ENCODE results near the gene DNLZ.

The DNLZ gene

DNA sequence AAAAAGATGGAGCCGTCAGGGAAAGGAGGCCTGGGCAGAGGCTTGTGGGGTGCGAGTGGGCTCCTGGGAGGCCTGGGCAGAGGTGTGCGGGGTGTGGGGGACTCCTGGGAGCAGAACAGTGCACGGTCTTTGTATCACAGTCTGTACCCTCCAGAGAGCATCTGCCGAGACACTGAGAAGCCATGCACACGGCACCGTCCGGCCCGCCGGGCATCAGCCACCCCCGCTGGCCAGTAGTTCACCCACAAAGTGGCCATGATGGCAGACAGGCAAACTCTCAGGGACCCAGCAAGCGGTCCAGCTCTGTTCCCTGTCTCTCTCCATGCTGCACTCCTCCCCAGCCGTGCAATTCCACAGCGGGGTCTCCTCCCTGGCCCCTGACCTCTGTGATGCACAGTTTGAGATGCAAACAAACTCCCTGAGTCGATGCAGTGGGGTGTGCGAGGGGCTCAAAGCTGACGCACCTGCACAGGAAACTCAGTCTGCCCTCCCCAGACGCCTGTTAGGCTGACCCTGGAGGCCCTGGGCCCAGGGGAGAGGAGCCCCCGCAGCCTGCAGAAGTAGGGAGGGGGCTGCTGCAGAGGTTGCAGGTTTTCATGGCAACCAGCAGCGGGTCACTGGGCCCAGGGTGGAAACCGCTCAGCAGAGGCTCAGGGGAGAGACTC lies 45.3 kb downstream of the DNLZ start:
- H3K4me3 ChIP-seq (ENCODE audit: insufficient read depth, low read depth, low read length, poor library complexity, severe bottlenecking) = no peak overlapping the region
- DNase-seq = no peak
- no peaks in the 10 kb centered on the region for H3K36me3 ChIP-seq (ENCODE audit: control insufficient read depth, insufficient read depth, low read length)
- no peaks in the 10 kb centered on the region for H3K27me3 ChIP-seq (replicated peaks; ENCODE audit: control insufficient read depth, insufficient read depth, low read length, poor library complexity, severe bottlenecking)
- H3K27ac ChIP-seq (ENCODE audit: insufficient read depth, low read length, poor library complexity, severe bottlenecking) = no peak overlapping the region
- H3K4me1 ChIP-seq (ENCODE audit: control insufficient read depth, insufficient read depth, low read length, poor library complexity, severe bottlenecking) = no peaks in the 10 kb centered on the region
- no peaks in the 10 kb centered on the region for H3K9me3 ChIP-seq (ENCODE audit: control insufficient read depth, low read length)

DNA sequence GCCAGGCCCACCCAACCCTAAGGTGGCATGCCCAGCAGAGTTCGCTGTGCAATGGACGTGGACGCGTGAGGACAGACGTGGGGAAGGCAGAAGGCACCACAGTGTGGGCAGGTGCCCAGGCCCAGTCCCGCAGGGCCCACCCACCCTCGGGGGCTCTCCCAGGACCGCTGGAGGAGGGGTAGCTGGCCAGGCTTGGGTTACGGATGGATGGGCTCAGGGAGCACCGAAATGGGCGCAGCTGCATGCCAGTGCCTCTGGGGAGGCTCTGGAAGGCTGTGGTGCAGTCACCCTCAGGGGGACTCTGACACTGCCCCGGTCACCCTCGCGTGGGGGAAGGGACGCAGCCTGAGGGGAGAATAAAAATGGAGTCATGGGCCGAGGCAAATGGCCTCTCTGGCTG lies 45.8 kb downstream of the DNLZ start:
- Histone ChIP-seq H3K4me1 (ENCODE audit: control insufficient read depth, insufficient read depth, low read length, poor library complexity, severe bottlenecking) (no peaks in the 10 kb centered on the region), H3K36me3 (ENCODE audit: control insufficient read depth, insufficient read depth, low read length) (no peaks in the 10 kb centered on the region), H3K4me3 (ENCODE audit: insufficient read depth, low read depth, low read length, poor library complexity, severe bottlenecking) (no peak overlapping the region), H3K9me3 (ENCODE audit: control insufficient read depth, low read length) (no peaks in the 10 kb centered on the region), H3K27me3 (replicated peaks; ENCODE audit: control insufficient read depth, insufficient read depth, low read length, poor library complexity, severe bottlenecking) (no peaks in the 10 kb centered on the region), H3K27ac (ENCODE audit: insufficient read depth, low read length, poor library complexity, severe bottlenecking) (no peak overlapping the region)
- no peak for DNase-seq

DNA sequence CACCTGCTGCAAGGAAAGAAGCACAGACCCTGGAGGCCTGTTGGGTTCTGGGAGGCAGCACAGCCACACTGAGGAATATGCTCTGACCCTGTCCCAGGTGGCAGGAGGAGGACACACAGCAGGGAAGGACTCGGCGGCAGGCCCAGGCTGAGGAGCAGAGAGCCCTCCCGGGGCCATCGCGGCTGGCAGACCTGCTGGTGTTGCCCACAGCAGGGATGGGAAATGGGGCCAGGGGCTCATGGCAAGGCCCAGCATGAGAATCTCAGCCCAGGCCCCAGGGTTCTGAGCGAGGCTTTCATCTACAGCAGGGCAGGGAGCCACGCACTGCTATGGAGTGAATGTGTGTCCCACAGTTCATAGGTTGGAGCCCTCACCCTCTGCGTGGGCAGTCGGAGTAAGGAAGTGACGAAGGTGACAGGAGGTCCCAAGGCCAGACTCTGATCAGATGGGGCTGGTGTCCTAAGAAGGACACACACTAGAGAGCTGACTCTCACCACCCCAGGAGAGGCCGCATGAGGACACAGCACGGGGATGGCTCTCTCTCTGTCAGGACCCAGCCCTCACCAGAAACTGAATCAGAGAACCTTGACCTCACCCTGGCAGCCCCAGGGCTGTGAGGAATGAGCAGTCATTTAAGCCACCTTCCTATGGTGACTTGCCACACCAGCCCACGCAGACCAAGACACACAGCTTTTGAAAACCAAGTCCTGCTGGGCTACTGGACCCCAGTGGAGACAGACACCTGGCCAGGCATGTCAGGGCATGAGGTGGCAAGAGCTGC lies 46.5 kb downstream of the DNLZ start:
- no peaks in the 10 kb centered on the region for H3K36me3 ChIP-seq (ENCODE audit: control insufficient read depth, insufficient read depth, low read length)
- H3K27me3 ChIP-seq (replicated peaks; ENCODE audit: control insufficient read depth, insufficient read depth, low read length, poor library complexity, severe bottlenecking) = no peaks in the 10 kb centered on the region
- no peaks in the 10 kb centered on the region for H3K9me3 ChIP-seq (ENCODE audit: control insufficient read depth, low read length)
- no peak overlapping the region for H3K4me3 ChIP-seq (ENCODE audit: insufficient read depth, low read depth, low read length, poor library complexity, severe bottlenecking)
- H3K27ac ChIP-seq (ENCODE audit: insufficient read depth, low read length, poor library complexity, severe bottlenecking) = no peak overlapping the region
- no peaks in the 10 kb centered on the region for H3K4me1 ChIP-seq (ENCODE audit: control insufficient read depth, insufficient read depth, low read length, poor library complexity, severe bottlenecking)
- no peak for DNase-seq

DNA sequence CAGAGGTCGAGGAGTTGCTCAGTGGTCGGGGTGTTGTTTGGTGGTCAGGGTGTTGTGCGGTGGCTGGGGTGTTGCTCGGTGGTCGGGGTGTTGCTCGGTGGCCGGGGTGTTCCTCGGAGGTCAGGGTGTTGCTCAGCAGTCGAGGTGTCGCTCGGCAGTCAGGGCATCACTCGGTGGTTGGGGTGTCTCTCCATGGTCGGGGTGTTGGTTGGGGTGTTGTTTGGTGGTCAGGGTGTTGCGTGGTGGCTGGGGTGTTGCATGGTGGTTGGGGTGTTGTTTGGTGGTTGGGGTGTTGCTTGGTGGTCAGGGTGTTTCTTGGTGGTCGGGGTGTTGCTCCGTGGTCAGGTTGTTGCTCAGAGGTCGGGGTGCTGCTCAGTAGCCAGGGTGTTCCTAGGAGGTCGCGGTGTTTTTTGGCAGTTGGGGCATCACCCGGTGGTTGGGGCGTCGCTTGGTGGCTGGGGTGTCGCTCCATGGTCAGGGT lies 47.2 kb downstream of the DNLZ start:
- H3K27ac ChIP-seq (ENCODE audit: insufficient read depth, low read length, poor library complexity, severe bottlenecking) = no peak overlapping the region

DNA sequence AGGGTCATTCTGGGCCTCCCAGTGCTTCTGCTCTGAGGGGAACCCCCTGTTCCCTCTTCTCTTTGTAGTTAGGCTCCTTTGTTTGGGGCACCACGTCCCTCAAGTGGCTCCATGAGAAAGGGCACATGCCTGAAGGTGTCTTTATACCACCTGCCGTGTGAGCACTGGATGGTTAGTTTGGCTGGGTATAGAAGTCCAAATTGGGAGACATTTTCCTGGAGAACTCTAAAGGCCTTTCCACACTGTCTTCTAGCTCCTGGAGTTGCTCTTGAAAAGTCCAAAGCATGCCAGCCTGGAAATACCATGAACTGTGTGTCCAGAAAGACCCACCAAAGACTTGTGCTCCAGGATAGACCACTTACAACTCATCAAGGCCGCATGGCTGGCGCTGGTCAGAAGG lies 48.6 kb downstream of the DNLZ start:
- H3K27ac ChIP-seq (ENCODE audit: insufficient read depth, low read length, poor library complexity, severe bottlenecking) = no peak overlapping the region
- H3K36me3 ChIP-seq (ENCODE audit: control insufficient read depth, insufficient read depth, low read length) = no peaks in the 10 kb centered on the region
- DNase-seq = no peak

More for the DNA sequence above, 47.2 kb downstream of the DNLZ start:
- no peaks in the 10 kb centered on the region for H3K27me3 ChIP-seq (replicated peaks; ENCODE audit: control insufficient read depth, insufficient read depth, low read length, poor library complexity, severe bottlenecking)
- H3K4me1 ChIP-seq (ENCODE audit: control insufficient read depth, insufficient read depth, low read length, poor library complexity, severe bottlenecking) = peaks cover 3% of the 10 kb centered on the region
- no peaks in the 10 kb centered on the region for H3K9me3 ChIP-seq (ENCODE audit: control insufficient read depth, low read length)
- no peak for DNase-seq
- no peaks in the 10 kb centered on the region for H3K36me3 ChIP-seq (ENCODE audit: control insufficient read depth, insufficient read depth, low read length)
- H3K4me3 ChIP-seq (ENCODE audit: insufficient read depth, low read depth, low read length, poor library complexity, severe bottlenecking) = no peak overlapping the region

DNA sequence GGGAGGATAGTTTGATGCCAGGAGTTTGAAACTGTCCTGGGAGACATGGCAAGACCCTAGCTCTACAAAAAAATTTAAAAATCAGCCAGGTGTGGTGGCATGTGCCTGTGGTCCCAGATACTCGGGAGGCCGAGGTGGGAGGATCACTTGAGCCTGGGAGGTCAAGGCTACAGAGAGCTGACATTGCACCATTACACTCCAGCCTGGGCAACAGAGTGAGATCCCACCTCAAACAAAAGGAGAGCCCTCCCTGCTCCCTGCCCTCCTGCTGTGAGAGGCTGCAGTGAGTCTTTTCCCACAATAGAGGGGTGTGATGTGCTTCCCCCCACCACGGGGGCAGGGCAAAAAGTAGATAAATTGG lies 49.5 kb downstream of the DNLZ start:
- Histone ChIP-seq H3K4me3 (ENCODE audit: insufficient read depth, low read depth, low read length, poor library complexity, severe bottlenecking) (no peak overlapping the region), H3K4me1 (ENCODE audit: control insufficient read depth, insufficient read depth, low read length, poor library complexity, severe bottlenecking) (peaks cover 4% of the 10 kb centered on the region), H3K27ac (ENCODE audit: insufficient read depth, low read length, poor library complexity, severe bottlenecking) (no peak overlapping the region), H3K36me3 (ENCODE audit: control insufficient read depth, insufficient read depth, low read length) (no peaks in the 10 kb centered on the region), H3K9me3 (ENCODE audit: control insufficient read depth, low read length) (no peaks in the 10 kb centered on the region), H3K27me3 (replicated peaks; ENCODE audit: control insufficient read depth, insufficient read depth, low read length, poor library complexity, severe bottlenecking) (peaks cover 4% of the 10 kb centered on the region)
- no peak for DNase-seq

More for the DNA sequence above, 48.6 kb downstream of the DNLZ start:
- Histone ChIP-seq H3K4me1 (ENCODE audit: control insufficient read depth, insufficient read depth, low read length, poor library complexity, severe bottlenecking) (peaks cover 4% of the 10 kb centered on the region), H3K9me3 (ENCODE audit: control insufficient read depth, low read length) (no peaks in the 10 kb centered on the region), H3K27me3 (replicated peaks; ENCODE audit: control insufficient read depth, insufficient read depth, low read length, poor library complexity, severe bottlenecking) (peaks cover 4% of the 10 kb centered on the region), H3K4me3 (ENCODE audit: insufficient read depth, low read depth, low read length, poor library complexity, severe bottlenecking) (no peak overlapping the region)

DNA sequence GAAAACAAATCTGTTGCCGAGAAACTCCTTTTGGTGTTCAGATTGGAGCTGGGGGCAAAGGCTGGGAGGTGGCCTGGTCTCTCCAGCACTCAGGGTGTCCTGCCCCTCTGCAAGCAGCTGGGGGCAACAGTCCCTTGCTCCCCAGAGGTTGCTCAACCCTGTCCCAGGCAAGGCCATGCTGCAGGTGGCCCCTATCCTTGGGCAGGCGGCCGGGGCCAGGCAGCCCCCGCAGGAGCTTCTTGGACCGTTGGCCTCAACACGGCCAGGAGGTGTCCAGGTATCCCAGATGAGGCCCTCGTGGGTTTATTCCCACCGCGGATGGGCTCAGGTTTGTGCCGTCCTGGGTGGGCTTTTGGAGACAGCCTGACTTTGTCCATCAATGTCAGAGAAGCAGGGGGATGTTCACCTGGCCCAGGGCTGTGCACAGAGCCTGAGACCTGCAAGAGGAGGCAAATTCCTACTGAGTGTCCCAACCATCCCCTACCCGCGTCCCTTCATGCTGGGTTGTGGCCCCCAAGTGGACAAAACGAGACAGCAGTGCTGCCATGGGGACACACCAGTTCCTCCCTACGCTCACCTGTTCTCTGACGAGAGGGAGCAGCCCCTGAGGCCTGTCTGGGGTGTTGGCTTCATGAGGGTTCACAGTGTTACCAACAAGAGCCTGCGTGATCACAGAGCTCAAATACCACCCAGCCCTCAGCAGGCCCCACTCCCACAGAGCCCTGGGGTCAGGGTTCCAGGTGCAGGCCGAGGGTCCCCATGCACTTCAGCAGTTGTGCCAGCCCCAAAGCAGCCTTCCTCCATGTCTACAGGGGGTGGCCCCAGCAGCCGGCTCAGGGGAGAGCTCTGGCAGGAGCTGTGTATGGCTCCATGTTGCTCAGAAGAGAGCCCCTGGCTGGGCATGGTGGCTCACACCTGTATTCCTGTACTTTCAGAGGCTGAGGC lies 50.2 kb downstream of the DNLZ start:
- Histone ChIP-seq H3K27ac (ENCODE audit: insufficient read depth, low read length, poor library complexity, severe bottlenecking) (no peak overlapping the region), H3K9me3 (ENCODE audit: control insufficient read depth, low read length) (no peaks in the 10 kb centered on the region), H3K27me3 (replicated peaks; ENCODE audit: control insufficient read depth, insufficient read depth, low read length, poor library complexity, severe bottlenecking) (peaks cover 4% of the 10 kb centered on the region), H3K4me1 (ENCODE audit: control insufficient read depth, insufficient read depth, low read length, poor library complexity, severe bottlenecking) (peaks cover 4% of the 10 kb centered on the region), H3K36me3 (ENCODE audit: control insufficient read depth, insufficient read depth, low read length) (no peaks in the 10 kb centered on the region), H3K4me3 (ENCODE audit: insufficient read depth, low read depth, low read length, poor library complexity, severe bottlenecking) (no peak overlapping the region)
- DNase-seq = no peak

DNA sequence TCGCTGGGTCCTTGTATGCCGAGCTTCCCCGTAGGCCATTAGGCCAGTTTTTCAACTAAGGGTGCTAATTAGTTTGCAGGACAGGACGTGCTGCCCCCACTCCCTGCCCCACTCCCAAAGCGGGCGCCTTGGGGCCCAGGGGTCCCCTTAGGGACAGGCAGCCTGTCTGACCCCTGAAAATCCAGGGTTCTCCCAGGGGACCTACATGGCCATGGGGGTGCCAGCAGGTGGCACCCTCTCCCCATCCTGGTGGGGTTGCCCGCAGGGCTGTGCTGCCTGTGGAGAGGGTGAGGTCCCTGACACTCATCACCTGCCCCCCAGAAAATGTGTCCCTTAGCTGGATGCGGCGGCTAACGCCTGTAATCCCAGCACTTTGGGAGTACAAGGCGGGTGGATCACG lies 51.1 kb downstream of the DNLZ start:
- peak in 1 of 3 donors; percentile 15 for DNase-seq
- Histone ChIP-seq H3K36me3 (ENCODE audit: control insufficient read depth, insufficient read depth, low read length) (no peaks in the 10 kb centered on the region), H3K4me1 (ENCODE audit: control insufficient read depth, insufficient read depth, low read length, poor library complexity, severe bottlenecking) (peaks cover 4% of the 10 kb centered on the region), H3K9me3 (ENCODE audit: control insufficient read depth, low read length) (no peaks in the 10 kb centered on the region), H3K4me3 (ENCODE audit: insufficient read depth, low read depth, low read length, poor library complexity, severe bottlenecking) (no peak overlapping the region), H3K27me3 (replicated peaks; ENCODE audit: control insufficient read depth, insufficient read depth, low read length, poor library complexity, severe bottlenecking) (peaks cover 4% of the 10 kb centered on the region), H3K27ac (ENCODE audit: insufficient read depth, low read length, poor library complexity, severe bottlenecking) (no peak overlapping the region)

DNA sequence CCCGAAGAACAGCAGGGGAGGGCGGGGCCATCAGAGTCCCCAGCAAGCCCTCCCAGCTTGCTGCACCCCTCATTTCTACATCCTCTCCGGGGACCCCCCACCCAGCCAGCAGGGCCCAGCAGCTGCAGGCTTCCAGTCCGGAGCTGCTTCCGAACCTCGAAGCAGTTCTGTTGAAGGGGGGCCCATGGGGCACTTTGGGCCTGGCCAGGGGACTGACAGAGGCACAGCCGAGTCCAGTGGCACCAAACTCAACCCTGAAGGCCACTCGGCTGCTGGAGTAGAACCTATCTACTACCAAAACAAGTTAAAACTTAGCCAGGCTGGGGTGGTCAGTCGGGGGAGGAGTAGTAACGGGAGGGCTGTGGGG lies 51.6 kb downstream of the DNLZ start:
- Histone ChIP-seq H3K9me3 (ENCODE audit: control insufficient read depth, low read length) (no peaks in the 10 kb centered on the region), H3K27me3 (replicated peaks; ENCODE audit: control insufficient read depth, insufficient read depth, low read length, poor library complexity, severe bottlenecking) (peaks cover 4% of the 10 kb centered on the region), H3K27ac (ENCODE audit: insufficient read depth, low read length, poor library complexity, severe bottlenecking) (no peak overlapping the region), H3K4me1 (ENCODE audit: control insufficient read depth, insufficient read depth, low read length, poor library complexity, severe bottlenecking) (peaks cover 4% of the 10 kb centered on the region), H3K4me3 (ENCODE audit: insufficient read depth, low read depth, low read length, poor library complexity, severe bottlenecking) (no peak overlapping the region), H3K36me3 (ENCODE audit: control insufficient read depth, insufficient read depth, low read length) (no peaks in the 10 kb centered on the region)
- DNase-seq = no peak
